ENCODE results near the gene IFIT1.
"Not testable (repeated sequence)": the region's sequence is repeated elsewhere in the genome, so short reads cannot be mapped to it uniquely, and the experiment has no call there.

IFIT1 gene

DNA sequence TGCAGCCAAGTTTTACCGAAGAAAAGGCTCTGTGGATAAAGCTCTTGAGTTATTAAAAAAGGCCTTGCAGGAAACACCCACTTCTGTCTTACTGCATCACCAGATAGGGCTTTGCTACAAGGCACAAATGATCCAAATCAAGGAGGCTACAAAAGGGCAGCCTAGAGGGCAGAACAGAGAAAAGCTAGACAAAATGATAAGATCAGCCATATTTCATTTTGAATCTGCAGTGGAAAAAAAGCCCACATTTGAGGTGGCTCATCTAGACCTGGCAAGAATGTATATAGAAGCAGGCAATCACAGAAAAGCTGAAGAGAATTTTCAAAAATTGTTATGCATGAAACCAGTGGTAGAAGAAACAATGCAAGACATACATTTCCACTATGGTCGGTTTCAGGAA, 10.6 kb downstream of the IFIT1 start:
- DNase-seq: no peak

DNA sequence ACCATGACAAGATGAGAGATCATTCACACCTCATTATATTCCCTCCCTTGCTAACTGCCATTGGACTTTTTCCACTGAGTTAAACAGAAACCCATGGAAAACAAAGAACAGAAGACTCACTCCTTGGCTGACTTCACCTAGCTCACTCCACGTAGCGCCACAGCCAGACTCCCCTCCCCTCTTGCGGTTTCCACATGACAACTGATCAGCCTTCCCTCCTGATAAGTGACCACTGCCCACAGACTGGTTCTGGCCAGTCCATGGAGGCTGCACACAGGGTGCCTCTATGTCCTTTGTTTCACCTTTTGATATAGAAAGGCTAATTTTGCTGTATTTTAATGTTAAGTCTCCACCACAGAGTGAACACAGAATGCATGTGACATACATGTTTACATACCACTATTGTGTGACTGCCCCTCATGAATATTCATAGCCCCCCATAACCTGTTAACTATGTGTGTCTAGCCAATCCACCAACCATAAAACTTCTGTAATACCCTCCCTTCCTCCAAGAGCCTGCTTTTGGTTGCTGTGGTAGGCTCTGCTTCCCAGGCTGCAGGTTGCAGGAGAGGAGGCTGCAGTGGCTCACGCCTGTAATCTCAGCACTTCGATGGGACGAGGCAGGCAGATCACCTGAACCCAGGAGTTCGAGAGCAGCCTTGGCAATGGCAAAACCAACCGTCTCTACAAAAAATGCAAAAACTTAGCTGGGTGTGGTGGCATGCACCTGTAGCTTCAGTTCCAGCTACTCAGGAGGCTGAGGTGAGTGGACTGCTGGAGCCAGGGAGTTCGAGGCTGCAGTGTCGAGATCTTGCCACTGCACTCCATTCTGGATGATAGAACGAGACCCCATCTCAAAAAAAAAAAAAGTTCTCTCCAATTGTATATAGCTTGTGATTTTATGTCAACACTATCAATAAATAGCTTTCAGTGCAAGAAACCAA, 12.0 kb downstream of the IFIT1 start:
- no peak for DNase-seq

DNA sequence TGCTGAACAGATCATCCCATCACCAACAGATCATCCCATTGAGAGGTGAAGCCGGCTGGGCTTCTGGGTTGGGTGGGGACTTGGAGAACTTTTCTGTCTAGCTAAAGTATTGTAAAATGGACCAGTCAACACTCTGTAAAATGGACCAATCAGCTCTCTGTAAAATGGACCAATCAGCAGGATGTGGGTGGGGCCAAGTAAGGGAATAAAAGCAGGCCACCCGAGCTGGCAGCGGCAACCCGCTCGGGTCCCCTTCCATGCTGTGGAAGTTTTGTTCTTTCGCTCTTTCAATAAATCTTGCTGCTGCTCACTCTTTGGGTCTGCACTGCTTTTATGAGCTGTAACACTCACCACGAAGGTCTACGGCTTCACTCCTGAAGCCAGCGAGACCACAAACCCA, 13.8 kb downstream of the IFIT1 start:
- not testable (repeated sequence) for DNase-seq

GRCh38 chr10:89407792-89408191, 15.4 kb downstream of the IFIT1 start:
- not testable (repeated sequence) for DNase-seq

GRCh38 chr10:89409282-89409681, 16.9 kb downstream of the IFIT1 start:
- DNase-seq: not testable (repeated sequence)

GRCh38 chr10:89410551-89410950, 18.1 kb downstream of the IFIT1 start:
- DNase-seq: not testable (repeated sequence)

- not testable (repeated sequence) for DNase-seq
These were observed 18.7 kb downstream of the IFIT1 start for GRCh38 chr10:89411135-89411534.

DNA sequence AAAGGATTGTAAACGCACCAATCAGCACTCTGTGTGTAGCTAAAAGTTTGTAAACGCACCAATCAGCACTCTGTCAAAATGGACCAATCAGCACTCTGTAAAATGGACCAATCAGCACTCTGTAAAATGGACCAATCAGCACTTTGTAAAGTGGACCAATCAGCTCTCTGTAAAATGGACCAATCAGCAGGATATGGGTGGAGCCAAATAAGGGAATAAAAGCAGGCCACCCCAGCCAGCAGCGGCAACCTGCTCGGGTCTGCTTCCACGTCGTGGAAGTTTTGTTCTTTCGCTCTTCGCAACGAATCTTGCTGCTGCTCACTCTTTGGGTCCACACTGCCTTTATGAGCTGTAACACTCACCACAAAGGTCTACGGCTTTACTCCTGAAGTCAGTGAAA, 19.9 kb downstream of the IFIT1 start:
- DNase-seq: not testable (repeated sequence)

DNA sequence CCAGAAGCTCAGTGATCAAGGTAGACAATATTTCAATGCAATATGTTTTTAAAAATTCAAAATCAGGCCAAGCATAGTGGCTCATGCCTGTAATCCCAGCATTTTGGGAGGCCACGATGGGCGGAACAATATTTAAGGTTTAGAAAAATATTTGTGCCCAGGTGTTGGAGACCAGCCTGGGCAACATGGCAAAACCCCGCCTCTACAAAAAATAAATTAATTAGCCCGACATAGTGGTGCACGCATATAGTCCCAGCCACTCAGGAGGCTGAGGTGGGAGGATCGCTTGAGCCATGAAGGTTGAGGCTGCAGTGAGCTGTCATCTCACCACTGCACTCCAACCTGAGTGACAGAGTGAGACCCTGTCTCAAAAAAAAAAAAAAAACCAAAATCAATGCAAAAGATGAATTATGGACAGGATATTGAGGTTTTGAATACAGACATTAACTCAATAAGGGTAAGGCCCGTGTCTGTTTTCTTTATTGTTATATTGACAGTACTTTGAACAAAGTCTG, 21.0 kb downstream of the IFIT1 start:
- no peak for DNase-seq

DNA sequence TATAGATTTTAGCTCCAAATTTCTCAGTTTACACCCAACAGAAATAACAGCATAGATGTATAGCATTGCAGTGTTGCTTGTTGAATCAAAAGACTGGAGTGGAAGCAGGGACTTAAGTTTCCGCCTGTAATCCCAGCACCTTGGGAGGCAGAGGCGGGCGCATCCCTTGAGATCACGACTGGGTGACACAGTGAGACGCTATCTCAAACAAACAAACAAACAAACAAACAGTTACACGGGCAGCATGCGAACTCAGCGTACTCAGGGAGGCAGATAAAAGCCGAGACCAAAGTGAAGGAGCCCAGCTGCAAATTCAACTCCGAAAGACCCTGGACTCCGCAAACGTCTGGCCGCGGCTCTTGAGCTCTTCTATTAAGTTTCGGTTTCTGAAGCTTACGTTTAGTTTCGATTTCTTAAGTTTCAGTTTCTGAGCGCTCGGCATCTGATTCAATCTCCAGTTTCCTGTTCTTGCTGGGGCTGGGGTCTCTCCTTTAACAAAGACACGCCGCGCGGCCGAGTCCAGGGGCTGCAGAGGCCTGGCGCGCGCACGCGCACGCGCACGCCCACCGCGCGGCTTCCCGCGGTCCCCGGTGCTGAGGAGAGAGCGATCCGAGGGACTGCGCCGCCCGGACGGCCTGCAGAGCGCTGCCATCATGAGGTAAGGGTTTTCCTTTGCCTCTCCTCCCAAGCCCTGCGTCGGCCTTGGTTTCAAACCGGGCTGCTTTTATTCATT, 21.9 kb downstream of the IFIT1 start, which contains the start of gene IFIT5:
Gene IFIT5 (plus strand): TSS at position 423 of the 733 bp plus-strand sequence. CDS start 231 bp downstream, at position 654.
- peak; percentile 89 for DNase-seq

DNA sequence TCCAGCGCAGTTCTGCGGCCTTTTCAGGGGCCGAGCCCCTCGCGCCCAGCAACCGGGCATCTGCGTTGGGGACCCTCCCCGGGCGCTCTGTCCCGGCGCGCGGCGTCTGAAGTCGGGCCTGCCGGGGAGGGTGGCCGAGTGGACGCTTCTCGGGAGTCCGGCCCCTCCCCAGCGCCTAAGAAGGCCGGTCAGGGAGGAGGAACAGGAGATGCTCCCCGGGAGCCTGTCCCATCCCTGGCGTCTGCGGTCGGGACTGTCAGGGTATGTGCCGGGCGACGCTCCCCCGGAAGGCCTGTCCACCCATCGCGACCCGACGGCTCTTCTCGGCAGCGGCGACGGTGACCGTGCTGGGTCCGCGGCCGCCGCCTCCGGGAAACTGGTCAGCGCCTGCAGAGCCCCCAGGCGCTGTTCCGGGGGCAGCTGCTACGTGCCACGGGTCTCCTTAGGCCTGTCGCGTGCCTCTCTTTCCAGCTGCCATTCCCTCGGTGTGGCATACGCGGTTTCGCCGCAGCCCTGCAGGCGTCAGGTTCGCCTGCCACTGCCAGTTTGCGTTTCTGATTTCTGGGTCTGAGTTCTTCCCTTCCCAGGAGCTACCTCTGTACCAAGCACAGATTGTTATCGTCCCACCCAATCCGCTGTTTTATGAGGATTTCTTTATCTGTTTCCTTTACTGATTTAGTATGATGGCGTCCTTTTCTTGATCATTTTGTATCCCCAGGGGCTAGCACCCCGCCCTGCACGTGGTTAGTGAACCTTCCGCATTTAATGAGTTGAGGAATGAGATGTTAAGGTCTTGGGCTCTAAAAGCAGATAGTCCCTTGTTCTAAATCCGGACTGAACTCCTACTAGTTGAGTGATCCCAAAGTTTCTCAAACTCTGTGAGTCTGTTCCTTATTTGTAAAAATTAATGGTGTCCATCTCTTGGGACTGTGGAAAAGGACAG, 22.7 kb downstream of the IFIT1 start:
- peak; percentile 68 for DNase-seq

DNA sequence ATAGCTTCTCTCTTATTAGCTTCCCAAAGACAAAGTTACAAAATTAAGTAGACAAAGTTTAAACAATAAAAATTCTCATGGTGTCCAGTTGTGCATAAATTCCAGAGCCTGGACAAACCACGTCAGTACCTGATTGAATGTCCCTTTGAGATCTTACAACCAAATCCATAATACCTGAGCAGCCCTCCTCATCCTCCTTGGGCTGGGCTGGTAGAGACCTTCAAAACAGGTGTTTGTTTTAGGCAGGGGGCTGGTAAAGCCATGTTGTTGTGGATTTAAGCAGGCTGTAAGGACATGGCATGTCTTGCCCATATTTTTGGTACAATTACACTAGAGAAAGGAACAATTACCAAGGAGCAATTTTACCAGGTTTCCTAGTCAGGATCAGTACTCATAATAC, 24.0 kb downstream of the IFIT1 start:
- DNase-seq: no peak

DNA sequence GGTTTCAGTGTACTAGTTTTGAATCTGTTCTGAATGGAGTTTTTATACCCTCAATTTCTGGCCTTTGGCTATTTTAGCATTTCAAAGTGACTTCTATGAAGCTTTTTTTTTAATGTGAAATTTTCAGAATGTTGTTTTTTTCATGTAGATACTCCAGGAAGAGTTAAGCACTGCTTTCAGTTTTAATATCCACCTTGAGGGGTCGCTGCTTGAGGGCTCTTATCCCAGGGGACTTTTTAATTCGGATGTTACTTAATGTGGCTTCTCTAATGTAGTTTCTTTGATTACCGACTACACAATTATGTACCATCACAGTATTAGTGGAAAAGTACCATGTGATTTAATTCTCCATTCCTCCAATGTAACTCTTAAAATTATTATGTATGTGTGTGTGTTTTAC, 27.1 kb downstream of the IFIT1 start:
- DNase-seq: no peak

GRCh38 chr10:89421018-89421476, 28.6 kb downstream of the IFIT1 start:
- DNase-seq: no peak

GRCh38 chr10:89425000-89425399, 32.6 kb downstream of the IFIT1 start:
- no peak for DNase-seq

DNA sequence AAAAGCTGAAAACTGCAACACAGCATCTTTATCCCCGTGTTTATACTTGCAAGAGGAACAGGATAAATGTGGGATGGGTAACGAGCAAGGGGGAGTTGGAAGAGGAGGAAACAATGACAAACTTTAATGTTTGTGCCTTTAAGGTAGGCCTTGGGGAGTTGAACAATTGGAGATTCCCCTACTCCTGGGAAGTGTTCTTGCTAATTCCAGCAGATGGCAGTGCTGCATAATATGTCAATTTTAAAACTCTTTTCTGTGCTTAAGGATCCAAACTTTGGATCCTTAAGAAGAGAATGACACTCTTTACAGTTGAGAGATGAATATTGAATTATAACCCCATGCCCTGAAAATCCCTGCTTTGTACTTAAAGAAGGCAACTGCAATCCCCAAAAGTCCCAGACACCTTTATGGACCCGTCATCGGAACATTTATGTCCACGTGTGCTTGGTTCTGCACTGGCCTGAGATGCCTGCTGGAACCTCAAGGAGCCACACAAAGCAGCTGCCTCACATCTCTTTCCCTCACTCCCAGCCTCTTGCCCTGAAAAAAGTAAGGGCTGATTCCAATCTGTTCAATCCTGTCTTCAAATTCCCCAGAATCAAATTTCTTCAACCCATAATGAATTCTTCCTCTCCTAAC, 33.9 kb downstream of the IFIT1 start:
- DNase-seq: peak; percentile 54

DNA sequence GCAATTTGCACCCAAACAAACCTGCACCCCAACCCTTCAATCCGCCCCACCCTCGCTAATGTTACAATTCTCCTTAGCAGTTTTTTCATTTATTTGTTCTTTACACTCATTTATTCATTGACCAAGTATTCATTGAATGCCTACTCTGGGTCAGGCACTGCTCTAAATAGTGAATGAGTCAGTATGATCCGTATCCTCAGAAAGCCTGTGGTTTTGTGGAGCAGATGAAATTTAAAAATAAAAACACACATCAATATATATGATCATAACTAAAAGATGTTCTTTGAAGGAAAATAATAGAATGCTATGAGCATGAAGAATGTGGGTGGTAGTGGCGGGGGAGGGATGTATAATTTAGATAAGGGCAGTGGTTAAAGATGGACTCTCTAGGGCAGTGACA, 35.2 kb downstream of the IFIT1 start:
- no peak for DNase-seq

GRCh38 chr10:89428877-89429276, 36.5 kb downstream of the IFIT1 start:
- no peak for DNase-seq

- DNase-seq: no peak
These were observed 39.6 kb downstream of the IFIT1 start for GRCh38 chr10:89431977-89432376.

DNA sequence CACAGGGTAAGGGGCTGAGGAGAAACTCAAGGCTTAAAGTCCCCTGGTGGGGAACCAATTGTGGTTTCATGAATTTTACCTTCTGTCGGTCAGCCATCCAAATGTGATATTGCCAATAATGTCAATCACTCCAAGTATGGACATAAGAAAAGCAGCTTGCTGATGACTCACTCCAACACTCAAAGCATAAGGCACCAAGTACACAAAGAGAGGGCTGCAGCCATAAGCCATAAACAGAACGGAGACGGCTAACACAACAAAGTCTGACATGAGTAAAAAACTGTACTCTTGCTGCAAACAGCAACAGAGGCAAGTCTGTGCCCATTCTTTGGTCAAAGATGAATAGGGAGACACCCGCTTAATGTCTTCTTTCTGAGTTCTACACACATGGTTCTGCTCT, 46.1 kb downstream of the IFIT1 start:
- no peak for DNase-seq

- no peak for DNase-seq
These were observed 48.0 kb downstream of the IFIT1 start for GRCh38 chr10:89440226-89441009.
